Subcutaneous adipose tissue (tissue), 4 donors: Measurements from ENCODE around the gene PRRC2B. TPM values are rescaled to one million over a fixed set of nuclear protein-coding genes. Genes with fewer than 3 reads are reported as not detected.

Source experiments
- total RNA-seq, 4 donors: library from RNA; depleted of rRNA; stranded (reverse); fragments of >200 nt; gene quantifications; one replicate each; pipeline ENCODE4 v1.1.0, GENCODE V29; 2016
- TF ChIP-seq, protein P1 (sequence below): fragments of 450-650 bp; IDR thresholded peaks from one replicate; pipeline ENCODE4 v1.5.1; 2016; ENCODE audit warnings: low read depth, mild to moderate bottlenecking, control low read depth, antibody characterized with exemption, moderate library complexity

Gene PRRC2B
- total RNA-seq, 4 donors from 2014 or later, result 59.0 to 138 (median 81.8) TPM

DNA sequence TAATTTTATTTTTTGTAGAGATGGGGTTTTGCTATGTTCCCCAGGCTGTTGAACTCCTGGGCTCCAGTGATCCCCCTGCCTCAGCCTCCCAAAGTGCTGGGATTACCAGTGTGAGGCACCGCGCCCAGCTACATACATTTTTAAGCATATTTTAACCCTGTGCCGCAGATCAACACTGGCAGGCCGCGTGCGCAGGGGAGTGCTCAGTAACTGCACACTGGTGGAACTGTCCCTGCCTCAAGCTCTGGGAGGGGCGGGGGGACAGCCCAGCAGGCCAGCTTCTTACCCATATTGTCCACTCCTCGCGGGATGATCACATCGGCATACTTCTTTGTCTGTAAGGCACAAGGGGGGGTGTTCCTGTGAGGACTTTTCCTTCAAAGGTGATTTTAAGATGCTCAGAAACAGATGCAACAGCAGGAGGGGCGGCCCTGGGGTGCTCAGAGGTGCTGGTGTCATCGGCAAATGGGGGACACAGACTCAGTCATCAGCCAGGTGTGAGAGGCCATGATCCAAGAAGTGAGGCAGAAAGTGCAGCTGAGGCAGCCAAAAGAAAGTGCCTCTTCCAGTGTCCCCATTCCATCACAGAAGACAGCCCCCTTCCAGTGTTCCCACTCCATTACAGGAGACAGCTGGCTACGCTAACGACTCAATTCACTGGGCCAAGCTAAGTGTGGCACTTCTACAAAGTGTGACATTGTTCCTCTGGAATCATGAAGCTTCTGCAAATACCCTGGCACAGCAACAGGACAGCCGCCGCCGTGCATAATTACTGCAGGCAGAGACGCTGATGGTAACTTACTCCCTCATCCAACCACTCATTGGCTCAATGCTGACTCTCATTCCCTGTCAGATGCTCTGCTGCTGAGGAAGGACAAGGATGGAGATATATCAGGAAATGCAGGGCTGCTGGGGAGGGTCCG, 132.0 kb downstream of the PRRC2B start:
- TF ChIP-seq, protein P1, sequence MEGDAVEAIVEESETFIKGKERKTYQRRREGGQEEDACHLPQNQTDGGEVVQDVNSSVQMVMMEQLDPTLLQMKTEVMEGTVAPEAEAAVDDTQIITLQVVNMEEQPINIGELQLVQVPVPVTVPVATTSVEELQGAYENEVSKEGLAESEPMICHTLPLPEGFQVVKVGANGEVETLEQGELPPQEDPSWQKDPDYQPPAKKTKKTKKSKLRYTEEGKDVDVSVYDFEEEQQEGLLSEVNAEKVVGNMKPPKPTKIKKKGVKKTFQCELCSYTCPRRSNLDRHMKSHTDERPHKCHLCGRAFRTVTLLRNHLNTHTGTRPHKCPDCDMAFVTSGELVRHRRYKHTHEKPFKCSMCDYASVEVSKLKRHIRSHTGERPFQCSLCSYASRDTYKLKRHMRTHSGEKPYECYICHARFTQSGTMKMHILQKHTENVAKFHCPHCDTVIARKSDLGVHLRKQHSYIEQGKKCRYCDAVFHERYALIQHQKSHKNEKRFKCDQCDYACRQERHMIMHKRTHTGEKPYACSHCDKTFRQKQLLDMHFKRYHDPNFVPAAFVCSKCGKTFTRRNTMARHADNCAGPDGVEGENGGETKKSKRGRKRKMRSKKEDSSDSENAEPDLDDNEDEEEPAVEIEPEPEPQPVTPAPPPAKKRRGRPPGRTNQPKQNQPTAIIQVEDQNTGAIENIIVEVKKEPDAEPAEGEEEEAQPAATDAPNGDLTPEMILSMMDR, result no peak

DNA sequence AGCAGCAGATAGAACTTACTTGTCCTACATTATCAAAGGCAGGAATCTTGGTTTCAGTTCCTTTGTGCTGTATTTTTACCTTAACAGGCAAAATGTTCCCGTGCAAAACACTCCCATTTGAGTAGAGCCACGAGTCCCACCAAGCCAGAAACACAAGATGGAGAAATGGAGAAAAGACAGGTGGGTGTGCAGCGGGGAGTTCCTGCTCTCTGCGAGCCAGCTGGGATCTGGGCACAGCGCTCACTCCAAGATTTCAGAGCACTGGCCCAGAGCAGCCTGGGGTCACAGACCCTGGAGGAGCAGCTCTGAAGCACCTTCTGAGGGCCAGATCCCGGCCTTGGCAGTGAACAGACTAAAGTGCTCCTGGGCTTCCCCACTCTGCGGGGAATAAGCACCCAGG, 134.3 kb downstream of the PRRC2B start:
- TF ChIP-seq, protein P1, result no peak

DNA sequence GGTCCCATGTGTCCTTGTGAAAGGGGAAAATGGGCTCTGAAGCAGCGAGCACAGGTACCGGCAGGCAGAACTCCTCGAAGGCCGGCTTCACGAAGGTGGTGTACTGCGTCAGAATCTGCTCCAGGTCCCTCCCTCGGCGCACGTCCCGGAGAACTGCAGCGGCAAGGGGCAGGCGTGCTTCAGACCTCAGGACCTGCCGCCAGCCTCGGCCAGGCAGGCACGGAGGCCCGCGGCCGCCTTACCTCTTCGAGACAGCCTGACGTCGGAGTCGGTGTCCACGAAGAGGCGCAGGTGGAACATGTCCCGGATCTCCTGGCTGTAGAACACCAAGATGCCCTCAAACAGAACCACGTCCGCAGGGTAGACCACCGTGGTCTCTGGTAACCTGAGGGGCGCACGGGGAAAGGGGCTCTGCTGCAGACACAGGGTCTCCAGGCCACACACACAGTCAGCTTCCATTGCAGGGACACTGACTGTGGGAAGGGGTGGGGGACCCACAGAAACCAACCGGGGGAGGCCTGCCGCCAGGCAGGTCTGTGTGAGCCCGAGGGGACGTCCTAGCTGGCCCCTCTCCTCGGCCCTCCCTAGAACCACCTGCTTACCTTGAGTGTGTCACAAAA, 135.1 kb downstream of the PRRC2B start:
- TF ChIP-seq, protein P1, result no peak

- TF ChIP-seq, protein P1, result no peak
Measured at GRCh38 chr9:131529597-131530545, 136.0 kb downstream of the PRRC2B start.

DNA sequence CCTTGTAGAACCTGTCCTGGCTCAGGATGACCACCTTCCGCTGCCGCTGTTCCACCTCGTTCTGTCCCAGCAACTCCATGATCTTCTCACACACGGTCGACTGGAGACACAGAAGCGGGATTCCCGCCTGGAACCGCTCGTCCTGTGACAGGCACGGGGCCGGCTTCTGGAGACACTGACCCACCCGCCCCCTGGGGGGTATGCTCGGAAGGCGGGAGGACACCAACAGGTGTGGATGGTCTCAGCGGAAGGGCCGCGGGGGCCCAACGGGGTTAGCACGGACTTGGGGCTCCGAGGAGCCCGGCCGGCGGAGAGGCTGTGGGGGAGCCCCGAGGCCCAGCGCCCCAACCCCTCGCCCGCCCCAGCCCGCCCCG, 136.6 kb downstream of the PRRC2B start:
- TF ChIP-seq, protein P1, result no peak

DNA sequence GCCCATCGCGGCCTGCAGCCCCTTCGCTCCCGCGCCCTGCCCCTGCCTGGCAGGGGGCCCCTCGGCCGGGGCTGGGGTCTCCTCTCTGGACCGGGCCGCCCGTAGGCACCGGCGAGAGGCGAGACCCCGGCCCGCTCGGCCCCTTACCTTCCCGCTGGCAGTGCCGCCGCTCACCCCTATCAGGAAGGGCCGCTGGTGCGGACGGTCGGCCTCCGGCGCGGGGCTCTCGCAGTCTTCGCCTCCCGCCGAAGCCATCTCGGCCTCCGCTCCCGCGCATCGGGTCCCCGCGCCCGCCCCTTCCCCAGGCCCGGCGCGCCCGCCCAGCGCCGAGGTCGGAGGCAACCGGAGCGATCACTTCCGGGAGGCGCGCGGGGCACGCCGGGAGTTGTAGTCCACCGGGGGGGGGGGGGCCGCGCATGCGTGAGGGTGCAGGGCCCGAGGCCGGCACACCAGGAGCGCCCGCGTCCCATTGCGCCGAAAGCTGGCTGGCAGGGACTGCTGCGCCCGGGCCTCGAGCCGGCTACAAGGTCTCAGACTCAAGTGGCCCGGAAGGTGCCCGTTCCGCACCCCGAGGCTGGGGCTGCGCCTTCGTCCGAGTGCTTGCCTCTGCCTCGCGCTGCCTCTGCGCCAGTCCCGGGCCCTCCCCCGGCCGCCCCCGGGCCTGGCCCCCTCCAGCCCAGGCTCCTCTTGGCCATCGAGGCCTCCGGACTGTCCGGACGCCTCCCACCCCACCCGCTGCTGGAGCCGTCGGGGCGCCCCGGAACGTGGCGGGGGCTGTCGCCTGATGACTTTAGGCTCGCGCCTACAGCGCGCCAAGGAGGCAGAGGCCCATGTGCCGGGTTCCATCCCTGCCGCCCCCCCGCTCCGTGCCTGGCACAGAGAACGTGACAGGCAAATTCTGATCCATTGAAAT, 137.3 kb downstream of the PRRC2B start, which contains the start of gene UCK1:
UCK1 (minus strand) TSS at position 344 of the 913 bp plus-strand sequence; CDS start at position 255, 89 bp downstream.
- TF ChIP-seq, protein P1, result no peak
